ENCODE data around the gene CELSR3. TPM values are rescaled to one million over a fixed set of nuclear protein-coding genes. Genes with fewer than 3 reads are reported as not detected.

CELSR3 gene
- total RNA-seq, 1 donor from 2014 or later, result 2.3 TPM

DNA sequence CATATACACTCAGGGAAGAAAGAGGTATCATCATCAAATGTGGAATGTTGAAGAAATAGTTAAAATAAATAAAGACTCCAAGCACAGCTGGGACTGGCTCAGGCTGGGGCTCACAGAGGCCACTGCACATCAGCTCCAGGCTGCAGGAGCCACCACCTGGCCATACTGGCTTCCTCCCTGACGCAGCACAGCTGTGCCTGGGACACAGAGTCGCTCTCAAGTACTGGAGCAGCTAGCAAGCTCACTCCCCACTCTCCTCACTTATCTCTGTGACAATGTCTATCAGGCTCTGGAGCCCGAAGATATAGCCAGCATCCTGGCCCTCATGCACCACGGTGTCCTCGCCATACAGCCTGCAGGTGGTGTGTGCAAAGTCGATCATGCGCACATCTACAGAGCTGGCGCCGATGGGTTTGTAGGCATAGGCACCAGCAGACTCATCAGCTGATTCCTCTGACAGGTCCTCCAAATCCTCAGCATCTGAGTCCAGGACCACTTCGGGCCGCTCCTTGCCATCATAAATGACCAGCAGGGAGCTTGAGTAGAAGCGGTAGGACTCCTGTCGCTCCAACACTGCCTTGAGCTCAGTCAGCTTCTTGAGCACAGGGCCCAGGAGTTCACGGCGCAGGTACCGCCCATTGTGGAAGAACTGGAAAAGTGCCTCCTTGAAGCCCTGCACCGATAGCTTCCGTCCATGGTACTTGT is 25.5 kb upstream of the CELSR3 start:
- Mint-ChIP-seq H3K4me3 (no peak overlapping the region), H3K9me3 (no peaks in the 10 kb centered on the region), H3K4me1 (peaks cover 23% of the 10 kb centered on the region), H3K27me3 (no peaks in the 10 kb centered on the region), H3K36me3 (ENCODE audit: low read depth) (peaks cover 61% of the 10 kb centered on the region), H3K27ac (no peak overlapping the region)
- TF ChIP-seq, protein P1, sequence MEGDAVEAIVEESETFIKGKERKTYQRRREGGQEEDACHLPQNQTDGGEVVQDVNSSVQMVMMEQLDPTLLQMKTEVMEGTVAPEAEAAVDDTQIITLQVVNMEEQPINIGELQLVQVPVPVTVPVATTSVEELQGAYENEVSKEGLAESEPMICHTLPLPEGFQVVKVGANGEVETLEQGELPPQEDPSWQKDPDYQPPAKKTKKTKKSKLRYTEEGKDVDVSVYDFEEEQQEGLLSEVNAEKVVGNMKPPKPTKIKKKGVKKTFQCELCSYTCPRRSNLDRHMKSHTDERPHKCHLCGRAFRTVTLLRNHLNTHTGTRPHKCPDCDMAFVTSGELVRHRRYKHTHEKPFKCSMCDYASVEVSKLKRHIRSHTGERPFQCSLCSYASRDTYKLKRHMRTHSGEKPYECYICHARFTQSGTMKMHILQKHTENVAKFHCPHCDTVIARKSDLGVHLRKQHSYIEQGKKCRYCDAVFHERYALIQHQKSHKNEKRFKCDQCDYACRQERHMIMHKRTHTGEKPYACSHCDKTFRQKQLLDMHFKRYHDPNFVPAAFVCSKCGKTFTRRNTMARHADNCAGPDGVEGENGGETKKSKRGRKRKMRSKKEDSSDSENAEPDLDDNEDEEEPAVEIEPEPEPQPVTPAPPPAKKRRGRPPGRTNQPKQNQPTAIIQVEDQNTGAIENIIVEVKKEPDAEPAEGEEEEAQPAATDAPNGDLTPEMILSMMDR (IDR thresholded peaks at IDR 0.05), result no peak
- CTCF ChIA-PET, result interaction anchor here (0.7 to 1.1 kb wide), 2 partner anchors 10 to 288 kb away, joined by 3 read pairs; no protein-coding TSS in a partner anchor
- POLR2A ChIA-PET, result interaction anchor here (0.9 kb wide), 1 partner anchor 29 kb away, joined by 3 read pairs; the partner anchor contains the start of gene IP6K2
- DNase-seq (no peak), ATAC-seq (ENCODE audit: low read depth) (no peak)
- intact Hi-C loops (cut with micrococcal nuclease), result loop anchor here (5.0 to 10.0 kb wide), 2 partner anchors 181 to 413 kb away; no protein-coding TSS in a partner anchor

DNA sequence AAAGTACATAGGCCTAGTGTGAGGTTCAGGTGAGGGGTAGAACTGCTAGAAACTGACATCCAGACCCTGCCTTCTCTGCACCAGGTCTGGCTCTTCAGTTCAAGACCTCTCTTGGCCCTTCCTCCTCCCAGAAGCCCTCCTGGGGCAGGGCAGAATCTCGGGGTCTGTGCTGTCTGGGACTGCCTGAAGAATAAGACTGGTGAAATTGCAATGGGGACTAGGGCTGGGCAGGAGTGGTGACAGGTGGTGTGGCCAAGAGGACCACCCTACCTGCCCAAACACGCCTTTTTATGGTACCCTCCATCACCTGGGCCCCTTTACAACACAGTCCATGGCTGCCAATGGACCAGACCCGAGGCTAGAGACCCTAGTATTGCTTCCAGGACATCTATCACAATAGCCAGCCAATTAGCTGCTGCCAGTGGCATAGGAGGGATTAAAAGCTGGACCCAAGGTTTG is 24.6 kb upstream of the CELSR3 start:
- H3K4me3 Mint-ChIP-seq, result no peak overlapping the region
- H3K36me3 Mint-ChIP-seq (ENCODE audit: low read depth), result peaks cover 55% of the 10 kb centered on the region
- DNase-seq (no peak), ATAC-seq (ENCODE audit: low read depth) (no peak)
- ChIA-PET POLR2A (interaction anchor here (0.9 kb wide), 1 partner anchor 30 kb away, joined by 3 read pairs; the partner anchor contains the start of gene IP6K2), CTCF (interaction anchor here (1.0 to 1.1 kb wide), 2 partner anchors 11 to 286 kb away, joined by 3 to 5 read pairs; no protein-coding TSS in a partner anchor)
- peaks cover 26% of the 10 kb centered on the region for H3K4me1 Mint-ChIP-seq
- no peaks in the 10 kb centered on the region for H3K27me3 Mint-ChIP-seq
- intact Hi-C loops (cut with micrococcal nuclease), result loop anchor here (5.0 to 10.0 kb wide), 2 partner anchors 180 to 412 kb away; no protein-coding TSS in a partner anchor
- no peaks in the 10 kb centered on the region for H3K9me3 Mint-ChIP-seq
- TF ChIP-seq, protein P1 (IDR thresholded peaks at IDR 0.05), result no peak
- H3K27ac Mint-ChIP-seq, result peak overlapping the region; percentile 30

DNA sequence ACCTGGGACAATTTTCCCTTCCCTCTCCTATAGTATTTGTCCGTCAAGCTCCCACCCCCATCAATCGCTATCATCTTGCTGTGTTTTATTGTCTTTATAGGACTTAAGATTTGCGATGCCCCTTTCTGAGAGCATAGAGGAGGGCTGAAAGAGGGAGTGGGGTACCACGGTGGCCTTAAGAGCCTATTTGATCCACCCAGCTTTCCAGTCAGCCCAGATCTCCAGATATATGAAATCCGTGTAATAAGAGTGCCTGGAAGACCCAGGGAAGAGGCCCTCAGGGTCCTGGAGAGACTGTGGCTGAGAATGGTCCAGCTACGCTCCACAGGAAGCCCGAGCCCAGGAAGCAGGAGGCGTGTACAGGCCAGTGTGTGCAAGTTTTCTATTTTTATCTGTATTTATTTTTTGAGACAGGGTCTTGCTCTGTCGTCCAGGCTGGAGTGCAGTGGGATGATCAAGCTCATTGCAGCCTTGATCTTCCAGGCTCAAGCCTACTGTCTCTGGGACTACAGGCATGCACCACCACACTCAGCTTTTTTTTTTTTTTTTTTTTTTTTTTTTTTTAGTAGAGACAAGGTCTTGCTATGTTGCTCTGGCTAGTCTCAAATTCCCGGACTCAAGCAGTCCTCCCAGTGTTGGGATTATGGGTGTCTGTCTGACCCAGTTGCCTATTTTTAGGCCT is 24.0 kb upstream of the CELSR3 start:
- Mint-ChIP-seq H3K27me3 (no peaks in the 10 kb centered on the region), H3K4me3 (peak overlapping the region; percentile 90), H3K27ac (peak overlapping the region; percentile 30), H3K4me1 (peaks cover 28% of the 10 kb centered on the region), H3K9me3 (no peaks in the 10 kb centered on the region), H3K36me3 (ENCODE audit: low read depth) (peaks cover 55% of the 10 kb centered on the region)
- ChIA-PET CTCF (interaction anchor here (1.0 to 1.5 kb wide), 5 partner anchors 12 to 286 kb away, joined by 3 to 6 read pairs (median 3); no protein-coding TSS in a partner anchor), POLR2A (interaction anchor here (0.6 to 1.3 kb wide), 2 partner anchors 21 to 31 kb away, joined by 3 to 5 read pairs; no protein-coding TSS in a partner anchor)
- TF ChIP-seq, protein P1 (IDR thresholded peaks at IDR 0.05), result no peak
- DNase-seq, result no peak
- no peak for ATAC-seq (ENCODE audit: low read depth)
- intact Hi-C loops (cut with micrococcal nuclease), result loop anchor here (1.0 to 10.0 kb wide), 4 partner anchors 51 to 412 kb away; partner anchors contain the start of gene SLC26A6

DNA sequence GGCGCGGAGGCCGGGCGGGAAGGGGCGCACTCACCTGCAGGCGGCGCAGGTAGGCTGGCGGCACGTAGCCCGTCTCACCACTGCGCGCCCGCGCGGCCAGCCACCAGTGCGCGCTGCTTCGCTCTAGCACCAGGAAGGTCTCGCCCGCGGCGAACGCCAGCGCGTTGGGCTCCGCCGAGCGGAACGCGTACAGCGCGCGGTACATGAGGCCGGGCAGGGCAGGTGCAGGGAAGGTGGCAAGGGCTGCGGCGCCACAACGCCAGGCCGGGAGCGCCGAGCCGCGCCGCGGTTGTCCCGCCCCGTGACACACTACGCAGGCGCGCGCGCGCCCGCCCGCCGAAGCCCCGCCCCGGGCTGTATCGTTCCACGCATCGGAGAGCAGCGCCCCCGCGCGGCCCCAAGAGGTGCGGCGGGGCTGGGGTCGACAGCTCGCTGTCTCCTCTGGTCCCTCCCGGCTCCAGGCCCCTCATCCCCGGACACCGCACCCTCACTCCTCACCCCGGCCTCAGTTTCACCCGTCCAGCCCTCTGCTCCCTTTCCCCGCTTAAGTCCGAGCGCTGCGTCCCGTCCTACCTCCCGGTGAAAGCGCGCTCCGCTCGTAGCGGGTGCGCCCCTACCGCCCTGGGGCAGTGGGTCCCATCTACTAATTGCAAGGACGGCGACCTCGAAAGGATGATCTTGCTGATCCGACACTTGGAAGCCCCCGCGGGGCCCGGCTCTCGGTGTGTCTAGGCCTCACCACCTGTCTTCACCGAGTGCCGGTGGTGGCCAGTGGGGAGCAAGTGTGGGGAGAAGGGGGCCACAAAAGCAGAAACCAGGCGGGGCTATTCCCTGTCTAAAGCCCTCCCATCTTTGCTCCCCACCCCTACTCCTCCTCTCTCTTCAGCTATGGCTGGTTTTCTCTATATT is 23.2 kb upstream of the CELSR3 start, which contains the start of gene NCKIPSD:
TSS of gene NCKIPSD (minus strand) at position 313 of the 909 bp plus-strand sequence. CDS start at position 205, 108 bp downstream.
- H3K36me3 Mint-ChIP-seq (ENCODE audit: low read depth), result peaks cover 57% of the 10 kb centered on the region
- H3K27me3 Mint-ChIP-seq, result no peaks in the 10 kb centered on the region
- no peaks in the 10 kb centered on the region for H3K9me3 Mint-ChIP-seq
- peak within 1 kb of the TSS; percentile 90 for H3K4me3 Mint-ChIP-seq
- CTCF ChIA-PET, result interaction anchor here (1.0 to 1.5 kb wide), 4 partner anchors 12 to 285 kb away, joined by 3 to 6 read pairs (median 4); no protein-coding TSS in a partner anchor
- POLR2A ChIA-PET, result interaction anchor here (0.6 to 1.3 kb wide), 3 partner anchors 20 to 75 kb away, joined by 3 to 7 read pairs (median 5); no protein-coding TSS in a partner anchor
- intact Hi-C loops (cut with micrococcal nuclease), result loop anchor here (1.0 to 10.0 kb wide), 11 partner anchors 21 to 411 kb away; partner anchors contain the start of genes ARIH2, IP6K2, PRKAR2A and SLC26A6
- peak; percentile 92 for ATAC-seq (ENCODE audit: low read depth)
- DNase-seq, result peak; percentile 94
- TF ChIP-seq, protein P1 (IDR thresholded peaks at IDR 0.05), result peak; percentile 24
- peaks cover 30% of the 10 kb centered on the region for H3K4me1 Mint-ChIP-seq
- peak within 1 kb of the TSS; percentile 86 for H3K27ac Mint-ChIP-seq
